ENCODE measurements around the gene UBD.

The UBD gene

GRCh38 chr6:29530671-29531310, 28.7 kb downstream of the UBD start:
- DNase-seq (ENCODE audit: low read depth): no peak
- no peak overlapping the region for H3K4me3 ChIP-seq (ENCODE audit: low read depth, low read length)
- no peak for TF ChIP-seq CTCF (IDR thresholded peaks at IDR 0.05; ENCODE audit: control insufficient read depth, extremely low read depth, insufficient read depth)

GRCh38 chr6:29529956-29530355, 29.6 kb downstream of the UBD start:
- no peak overlapping the region for H3K4me3 ChIP-seq (ENCODE audit: low read depth, low read length)
- DNase-seq (ENCODE audit: low read depth): no peak
- no peak for TF ChIP-seq CTCF (IDR thresholded peaks at IDR 0.05; ENCODE audit: control insufficient read depth, extremely low read depth, insufficient read depth)

- DNase-seq (ENCODE audit: low read depth): no peak
- no peak for TF ChIP-seq CTCF (IDR thresholded peaks at IDR 0.05; ENCODE audit: control insufficient read depth, extremely low read depth, insufficient read depth)
- no peak overlapping the region for H3K4me3 ChIP-seq (ENCODE audit: low read depth, low read length)
Measured at GRCh38 chr6:29528988-29529560, 30.5 kb downstream of the UBD start.

- TF ChIP-seq CTCF (IDR thresholded peaks at IDR 0.05; ENCODE audit: control insufficient read depth, extremely low read depth, insufficient read depth): no peak
- H3K4me3 ChIP-seq (ENCODE audit: low read depth, low read length): no peak overlapping the region
Measured at GRCh38 chr6:29528300-29528931, 31.1 kb downstream of the UBD start.

GRCh38 chr6:29527564-29527963, 32.0 kb downstream of the UBD start:
- no peak overlapping the region for H3K4me3 ChIP-seq (ENCODE audit: low read depth, low read length)

More at GRCh38 chr6:29528300-29528931, 31.1 kb downstream of the UBD start:
- no peak for DNase-seq (ENCODE audit: low read depth)

GRCh38 chr6:29527126-29527525, 32.4 kb downstream of the UBD start:
- DNase-seq (ENCODE audit: low read depth): no peak
- no peak overlapping the region for H3K4me3 ChIP-seq (ENCODE audit: low read depth, low read length)
- no peak for TF ChIP-seq CTCF (IDR thresholded peaks at IDR 0.05; ENCODE audit: control insufficient read depth, extremely low read depth, insufficient read depth)

More at GRCh38 chr6:29527564-29527963, 32.0 kb downstream of the UBD start:
- no peak for TF ChIP-seq CTCF (IDR thresholded peaks at IDR 0.05; ENCODE audit: control insufficient read depth, extremely low read depth, insufficient read depth)
- no peak for DNase-seq (ENCODE audit: low read depth)
